ENCODE results near the gene TNFRSF18.

TNFRSF18 gene

GRCh38 chr1:1166642-1167397 lies 39.6 kb downstream of the TNFRSF18 start:
- in situ Hi-C loops (cut with HindIII; ENCODE audit: low sequenced_read_pairs): no loop called here
- DNase-seq (ENCODE audit: low read depth, low spot score): no peak
- TF ChIP-seq, protein P1, sequence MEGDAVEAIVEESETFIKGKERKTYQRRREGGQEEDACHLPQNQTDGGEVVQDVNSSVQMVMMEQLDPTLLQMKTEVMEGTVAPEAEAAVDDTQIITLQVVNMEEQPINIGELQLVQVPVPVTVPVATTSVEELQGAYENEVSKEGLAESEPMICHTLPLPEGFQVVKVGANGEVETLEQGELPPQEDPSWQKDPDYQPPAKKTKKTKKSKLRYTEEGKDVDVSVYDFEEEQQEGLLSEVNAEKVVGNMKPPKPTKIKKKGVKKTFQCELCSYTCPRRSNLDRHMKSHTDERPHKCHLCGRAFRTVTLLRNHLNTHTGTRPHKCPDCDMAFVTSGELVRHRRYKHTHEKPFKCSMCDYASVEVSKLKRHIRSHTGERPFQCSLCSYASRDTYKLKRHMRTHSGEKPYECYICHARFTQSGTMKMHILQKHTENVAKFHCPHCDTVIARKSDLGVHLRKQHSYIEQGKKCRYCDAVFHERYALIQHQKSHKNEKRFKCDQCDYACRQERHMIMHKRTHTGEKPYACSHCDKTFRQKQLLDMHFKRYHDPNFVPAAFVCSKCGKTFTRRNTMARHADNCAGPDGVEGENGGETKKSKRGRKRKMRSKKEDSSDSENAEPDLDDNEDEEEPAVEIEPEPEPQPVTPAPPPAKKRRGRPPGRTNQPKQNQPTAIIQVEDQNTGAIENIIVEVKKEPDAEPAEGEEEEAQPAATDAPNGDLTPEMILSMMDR (IDR thresholded peaks at IDR 0.05; ENCODE audit: low read depth, low read length): no peak
- no peak overlapping the region for H3K4me3 ChIP-seq (ENCODE audit: low read depth, low read length)

- TF ChIP-seq, protein P1 (IDR thresholded peaks at IDR 0.05; ENCODE audit: low read depth, low read length): no peak
- DNase-seq (ENCODE audit: low read depth, low spot score): no peak
- in situ Hi-C loops (cut with HindIII; ENCODE audit: low sequenced_read_pairs): no loop called here
- no peak overlapping the region for H3K4me3 ChIP-seq (ENCODE audit: low read depth, low read length)
Observed at GRCh38 chr1:1165900-1166421, 40.4 kb downstream of the TNFRSF18 start.

GRCh38 chr1:1165485-1165884 lies 40.9 kb downstream of the TNFRSF18 start:
- no peak for DNase-seq (ENCODE audit: low read depth, low spot score)
- no peak overlapping the region for H3K4me3 ChIP-seq (ENCODE audit: low read depth, low read length)
- in situ Hi-C loops (cut with HindIII; ENCODE audit: low sequenced_read_pairs): no loop called here
- TF ChIP-seq, protein P1 (IDR thresholded peaks at IDR 0.05; ENCODE audit: low read depth, low read length): no peak

DNA sequence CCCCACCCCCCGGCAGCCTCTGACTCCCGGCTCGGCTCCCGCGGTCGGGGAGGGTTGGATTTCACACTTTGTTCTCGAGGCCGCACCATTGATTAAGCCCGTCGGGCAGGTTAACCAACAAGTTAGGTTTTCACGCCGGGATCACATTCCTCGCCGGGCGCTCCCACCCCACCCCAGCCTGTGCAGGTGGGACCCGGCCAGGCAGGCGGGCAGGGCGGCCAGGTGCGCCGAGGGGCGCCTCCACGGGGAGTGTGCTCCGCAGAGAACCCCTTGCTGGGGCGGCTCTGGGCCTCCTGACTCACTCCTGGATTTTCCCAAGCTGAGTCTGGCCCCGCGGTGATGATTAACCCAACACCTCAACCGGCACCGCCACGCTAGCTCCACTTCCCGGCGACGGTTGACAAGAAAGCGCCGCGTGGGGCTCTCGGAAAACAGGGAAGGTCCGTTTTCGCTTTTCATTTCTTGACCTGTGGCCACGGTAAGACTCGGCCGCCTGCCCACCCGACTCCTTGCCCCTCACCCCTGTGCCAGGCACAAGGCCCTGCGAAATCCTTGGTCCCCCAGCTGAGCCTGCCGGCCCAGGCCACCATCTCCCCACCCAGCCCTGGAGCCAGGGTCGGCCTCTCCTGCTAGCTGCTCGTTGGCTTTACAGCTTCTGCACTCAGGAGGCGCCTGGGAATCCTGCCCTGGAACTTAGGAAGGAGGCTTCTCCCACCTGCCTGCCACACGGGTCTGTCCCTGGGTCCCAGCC lies 41.5 kb downstream of the TNFRSF18 start:
- no peak overlapping the region for H3K4me3 ChIP-seq (ENCODE audit: low read depth, low read length)
- DNase-seq (ENCODE audit: low read depth, low spot score): no peak
- TF ChIP-seq, protein P1 (IDR thresholded peaks at IDR 0.05; ENCODE audit: low read depth, low read length): no peak
- in situ Hi-C loops (cut with HindIII; ENCODE audit: low sequenced_read_pairs): no loop called here

GRCh38 chr1:1164361-1164700 lies 42.1 kb downstream of the TNFRSF18 start:
- no peak overlapping the region for H3K4me3 ChIP-seq (ENCODE audit: low read depth, low read length)
- in situ Hi-C loops (cut with HindIII; ENCODE audit: low sequenced_read_pairs): no loop called here
- no peak for DNase-seq (ENCODE audit: low read depth, low spot score)
- TF ChIP-seq, protein P1 (IDR thresholded peaks at IDR 0.05; ENCODE audit: low read depth, low read length): no peak

GRCh38 chr1:1163538-1164070 lies 42.8 kb downstream of the TNFRSF18 start:
- no peak for DNase-seq (ENCODE audit: low read depth, low spot score)
- H3K4me3 ChIP-seq (ENCODE audit: low read depth, low read length): no peak overlapping the region
- in situ Hi-C loops (cut with HindIII; ENCODE audit: low sequenced_read_pairs): no loop called here
- TF ChIP-seq, protein P1 (IDR thresholded peaks at IDR 0.05; ENCODE audit: low read depth, low read length): no peak

Data from astrocyte of the spinal cord (primary cell).